GM23248 (cell line): ENCODE results near the gene ATP10A.
"Not testable (repeated sequence)": the region's sequence is repeated elsewhere in the genome, so short reads cannot be mapped to it uniquely, and the experiment has no call there.

Experiments used
- EZH2 ChIP-seq: fragments of 200-600 bp; sonication (generic); IDR thresholded peaks from 2 replicates; pipeline ENCODE4 v1.6.1; 2018; ENCODE audit warnings: antibody characterized with exemption, mild to moderate bottlenecking; ENCODE audit not compliant: insufficient read depth, poor library complexity, severe bottlenecking
- EZH2phosphoT487 ChIP-seq: fragments of 200-600 bp; sonication (generic); IDR thresholded peaks from 2 replicates; pipeline ENCODE4 v1.6.1; 2018; ENCODE audit warnings: antibody characterized with exemption, moderate library complexity, mild to moderate bottlenecking, low read depth; ENCODE audit not compliant: insufficient read depth

GRCh38 chr15:25640959-25641358 lies 222.2 kb downstream of the ATP10A start:
- TF ChIP-seq EZH2phosphoT487, EZH2: not testable (repeated sequence)
